ENCODE data around the gene PRLR. TPM values are rescaled to one million over a fixed set of nuclear protein-coding genes. Genes with fewer than 3 reads are reported as not detected.

Gene PRLR
- total and polyA plus RNA-seq, 2 of the 13 experiments (the other 11 are each of a cell fraction or from before 2014, with no cell fraction given), result 12.2 to 13.3 TPM

DNA sequence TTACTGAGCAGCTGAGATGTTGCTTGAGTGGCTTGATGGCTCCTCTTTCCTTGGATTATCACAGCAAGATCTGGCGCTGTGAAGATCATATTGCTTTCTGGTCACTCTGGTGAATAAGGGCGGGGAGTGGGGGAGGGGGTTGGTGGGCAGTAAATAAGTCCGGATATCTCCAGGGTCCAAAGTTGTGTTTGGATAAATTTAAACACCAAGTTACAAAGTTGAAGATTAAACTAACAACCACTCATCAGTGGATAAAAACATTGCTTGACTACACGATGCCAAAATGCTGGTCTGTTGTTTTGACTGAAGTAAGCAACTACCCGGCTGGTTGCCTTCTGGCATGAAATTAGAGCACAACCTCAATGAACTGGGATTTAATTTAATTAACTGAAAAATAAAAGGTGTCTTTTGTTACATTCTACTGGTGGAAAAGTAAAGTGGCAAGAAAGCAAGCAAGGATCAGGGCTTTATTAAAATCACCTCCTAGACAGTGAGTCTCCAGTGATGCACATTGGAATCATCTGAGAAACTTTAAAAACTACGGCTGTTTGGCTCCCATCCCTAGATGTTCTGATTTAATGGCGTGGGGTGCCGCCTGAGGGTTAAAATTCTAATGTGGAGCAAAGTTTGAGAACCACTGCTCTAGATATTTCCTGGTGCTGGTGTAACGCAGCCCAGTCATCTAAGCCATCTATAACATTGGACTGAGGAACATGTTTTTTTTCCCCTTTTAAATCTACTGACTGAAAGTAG is 95.8 kb downstream of the PRLR start (continued):
- TF ChIP-seq POLR2AphosphoS5 (IDR thresholded peaks at IDR 0.05; ENCODE audit: low read depth, low read length), result peak; percentile 65
- 0 out of 2 replicates have a peak, but pooled peaks have one; percentile 31 for TF ChIP-seq SP5 (CRISPR knock-in tag; IDR thresholded peaks at IDR 0.05; ENCODE audit: borderline replicate concordance, low read depth)
- TF ChIP-seq NCOA2 (CRISPR knock-in tag; IDR thresholded peaks at IDR 0.05), result peak; percentile 32; the same call in 1 of the 2 replicates
- no peak for TF ChIP-seq ZNF205 (CRISPR knock-in tag; IDR thresholded peaks at IDR 0.05)
- TF ChIP-seq HNF4G (IDR thresholded peaks at IDR 0.05; ENCODE audit: borderline replicate concordance, low read depth, low read length), result 0 out of 2 replicates have a peak, but pooled peaks have one; percentile 36
- TF ChIP-seq HNF4G (CRISPR knock-in tag; IDR thresholded peaks at IDR 0.05; ENCODE audit: borderline replicate concordance, low read depth), result no peak
- TF ChIP-seq, protein P1, sequence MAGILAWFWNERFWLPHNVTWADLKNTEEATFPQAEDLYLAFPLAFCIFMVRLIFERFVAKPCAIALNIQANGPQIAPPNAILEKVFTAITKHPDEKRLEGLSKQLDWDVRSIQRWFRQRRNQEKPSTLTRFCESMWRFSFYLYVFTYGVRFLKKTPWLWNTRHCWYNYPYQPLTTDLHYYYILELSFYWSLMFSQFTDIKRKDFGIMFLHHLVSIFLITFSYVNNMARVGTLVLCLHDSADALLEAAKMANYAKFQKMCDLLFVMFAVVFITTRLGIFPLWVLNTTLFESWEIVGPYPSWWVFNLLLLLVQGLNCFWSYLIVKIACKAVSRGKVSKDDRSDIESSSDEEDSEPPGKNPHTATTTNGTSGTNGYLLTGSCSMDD (CRISPR knock-in tag; IDR thresholded peaks at IDR 0.05), result no peak
- peak; percentile 87 for TF ChIP-seq ZNF281 (CRISPR knock-in tag; IDR thresholded peaks at IDR 0.05; ENCODE audit: borderline replicate concordance)
- TF ChIP-seq ZNF572 (CRISPR knock-in tag; IDR thresholded peaks at IDR 0.05), result no peak
- peak; percentile 13; the same call in 1 of the 2 replicates for TF ChIP-seq BCL6 (CRISPR knock-in tag; IDR thresholded peaks at IDR 0.05)
- no peak for TF ChIP-seq HINFP (CRISPR knock-in tag; IDR thresholded peaks at IDR 0.05; ENCODE audit: low read depth)
- TF ChIP-seq PAXIP1 (CRISPR knock-in tag; conservative IDR thresholded peaks at IDR 0.05), result peak; percentile 92
- TF ChIP-seq ISL2 (CRISPR knock-in tag; IDR thresholded peaks at IDR 0.05), result 0 out of 2 replicates have a peak, but pooled peaks have one; percentile 39
- TF ChIP-seq, protein P2, sequence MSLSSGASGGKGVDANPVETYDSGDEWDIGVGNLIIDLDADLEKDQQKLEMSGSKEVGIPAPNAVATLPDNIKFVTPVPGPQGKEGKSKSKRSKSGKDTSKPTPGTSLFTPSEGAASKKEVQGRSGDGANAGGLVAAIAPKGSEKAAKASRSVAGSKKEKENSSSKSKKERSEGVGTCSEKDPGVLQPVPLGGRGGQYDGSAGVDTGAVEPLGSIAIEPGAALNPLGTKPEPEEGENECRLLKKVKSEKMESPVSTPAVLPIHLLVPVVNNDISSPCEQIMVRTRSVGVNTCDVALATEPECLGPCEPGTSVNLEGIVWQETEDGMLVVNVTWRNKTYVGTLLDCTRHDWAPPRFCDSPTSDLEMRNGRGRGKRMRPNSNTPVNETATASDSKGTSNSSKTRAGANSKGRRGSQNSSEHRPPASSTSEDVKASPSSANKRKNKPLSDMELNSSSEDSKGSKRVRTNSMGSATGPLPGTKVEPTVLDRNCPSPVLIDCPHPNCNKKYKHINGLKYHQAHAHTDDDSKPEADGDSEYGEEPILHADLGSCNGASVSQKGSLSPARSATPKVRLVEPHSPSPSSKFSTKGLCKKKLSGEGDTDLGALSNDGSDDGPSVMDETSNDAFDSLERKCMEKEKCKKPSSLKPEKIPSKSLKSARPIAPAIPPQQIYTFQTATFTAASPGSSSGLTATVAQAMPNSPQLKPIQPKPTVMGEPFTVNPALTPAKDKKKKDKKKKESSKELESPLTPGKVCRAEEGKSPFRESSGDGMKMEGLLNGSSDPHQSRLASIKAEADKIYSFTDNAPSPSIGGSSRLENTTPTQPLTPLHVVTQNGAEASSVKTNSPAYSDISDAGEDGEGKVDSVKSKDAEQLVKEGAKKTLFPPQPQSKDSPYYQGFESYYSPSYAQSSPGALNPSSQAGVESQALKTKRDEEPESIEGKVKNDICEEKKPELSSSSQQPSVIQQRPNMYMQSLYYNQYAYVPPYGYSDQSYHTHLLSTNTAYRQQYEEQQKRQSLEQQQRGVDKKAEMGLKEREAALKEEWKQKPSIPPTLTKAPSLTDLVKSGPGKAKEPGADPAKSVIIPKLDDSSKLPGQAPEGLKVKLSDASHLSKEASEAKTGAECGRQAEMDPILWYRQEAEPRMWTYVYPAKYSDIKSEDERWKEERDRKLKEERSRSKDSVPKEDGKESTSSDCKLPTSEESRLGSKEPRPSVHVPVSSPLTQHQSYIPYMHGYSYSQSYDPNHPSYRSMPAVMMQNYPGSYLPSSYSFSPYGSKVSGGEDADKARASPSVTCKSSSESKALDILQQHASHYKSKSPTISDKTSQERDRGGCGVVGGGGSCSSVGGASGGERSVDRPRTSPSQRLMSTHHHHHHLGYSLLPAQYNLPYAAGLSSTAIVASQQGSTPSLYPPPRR (CRISPR knock-in tag; IDR thresholded peaks at IDR 0.05; ENCODE audit: borderline replicate concordance), result 0 out of 2 replicates have a peak, but pooled peaks have one; percentile 36
